GM12874 (cell line): Measurements from ENCODE around the gene SPATA12.

Source experiments
- TF ChIP-seq, protein P1 (sequence below): IDR thresholded peaks from 2 replicates; pipeline ENCODE4 v1.5.1; 2011; ENCODE audit warnings: low read depth, mild to moderate bottlenecking, control low read depth, low read length, moderate library complexity; ENCODE audit not compliant: insufficient read depth

SPATA12 gene

DNA sequence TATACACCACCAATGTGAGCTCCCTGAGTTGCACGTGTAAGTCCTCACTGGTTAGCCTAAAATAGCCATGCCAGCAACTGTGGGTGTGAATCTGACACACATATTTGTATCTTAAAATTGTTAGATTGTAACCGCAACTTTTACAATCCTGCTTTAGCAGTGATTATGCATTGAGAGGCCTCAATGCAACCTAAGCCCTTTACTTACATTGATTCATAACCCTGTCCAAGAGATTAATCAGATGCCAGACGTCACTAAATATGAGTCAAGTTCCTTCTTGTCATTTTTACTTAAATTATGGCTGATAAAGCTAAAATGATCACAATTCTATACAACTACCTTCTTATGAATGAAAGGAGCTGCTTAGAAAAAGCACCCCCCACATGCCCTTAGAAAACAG lies 57.8 kb downstream of the SPATA12 start:
- TF ChIP-seq, protein P1, sequence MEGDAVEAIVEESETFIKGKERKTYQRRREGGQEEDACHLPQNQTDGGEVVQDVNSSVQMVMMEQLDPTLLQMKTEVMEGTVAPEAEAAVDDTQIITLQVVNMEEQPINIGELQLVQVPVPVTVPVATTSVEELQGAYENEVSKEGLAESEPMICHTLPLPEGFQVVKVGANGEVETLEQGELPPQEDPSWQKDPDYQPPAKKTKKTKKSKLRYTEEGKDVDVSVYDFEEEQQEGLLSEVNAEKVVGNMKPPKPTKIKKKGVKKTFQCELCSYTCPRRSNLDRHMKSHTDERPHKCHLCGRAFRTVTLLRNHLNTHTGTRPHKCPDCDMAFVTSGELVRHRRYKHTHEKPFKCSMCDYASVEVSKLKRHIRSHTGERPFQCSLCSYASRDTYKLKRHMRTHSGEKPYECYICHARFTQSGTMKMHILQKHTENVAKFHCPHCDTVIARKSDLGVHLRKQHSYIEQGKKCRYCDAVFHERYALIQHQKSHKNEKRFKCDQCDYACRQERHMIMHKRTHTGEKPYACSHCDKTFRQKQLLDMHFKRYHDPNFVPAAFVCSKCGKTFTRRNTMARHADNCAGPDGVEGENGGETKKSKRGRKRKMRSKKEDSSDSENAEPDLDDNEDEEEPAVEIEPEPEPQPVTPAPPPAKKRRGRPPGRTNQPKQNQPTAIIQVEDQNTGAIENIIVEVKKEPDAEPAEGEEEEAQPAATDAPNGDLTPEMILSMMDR, result no peak

DNA sequence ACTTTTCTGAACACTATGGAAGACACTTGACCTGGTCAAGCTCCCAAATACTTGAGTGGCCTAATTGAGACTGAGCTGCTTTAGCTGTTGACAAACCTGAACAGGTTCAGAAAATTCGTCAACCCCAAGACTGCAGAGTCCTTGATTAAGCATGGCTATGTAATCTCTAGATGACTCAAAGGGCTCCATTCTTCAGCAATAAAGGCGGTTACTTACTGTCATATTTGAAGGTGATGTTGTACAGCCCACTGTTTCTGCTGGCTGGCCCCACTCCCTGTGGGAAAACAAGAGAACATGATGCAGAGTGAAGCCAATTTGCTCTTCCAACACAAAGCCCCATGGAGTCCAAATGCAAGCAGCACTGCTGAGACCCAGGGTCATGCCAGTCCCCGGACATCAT lies 59.6 kb downstream of the SPATA12 start:
- TF ChIP-seq, protein P1, result no peak

DNA sequence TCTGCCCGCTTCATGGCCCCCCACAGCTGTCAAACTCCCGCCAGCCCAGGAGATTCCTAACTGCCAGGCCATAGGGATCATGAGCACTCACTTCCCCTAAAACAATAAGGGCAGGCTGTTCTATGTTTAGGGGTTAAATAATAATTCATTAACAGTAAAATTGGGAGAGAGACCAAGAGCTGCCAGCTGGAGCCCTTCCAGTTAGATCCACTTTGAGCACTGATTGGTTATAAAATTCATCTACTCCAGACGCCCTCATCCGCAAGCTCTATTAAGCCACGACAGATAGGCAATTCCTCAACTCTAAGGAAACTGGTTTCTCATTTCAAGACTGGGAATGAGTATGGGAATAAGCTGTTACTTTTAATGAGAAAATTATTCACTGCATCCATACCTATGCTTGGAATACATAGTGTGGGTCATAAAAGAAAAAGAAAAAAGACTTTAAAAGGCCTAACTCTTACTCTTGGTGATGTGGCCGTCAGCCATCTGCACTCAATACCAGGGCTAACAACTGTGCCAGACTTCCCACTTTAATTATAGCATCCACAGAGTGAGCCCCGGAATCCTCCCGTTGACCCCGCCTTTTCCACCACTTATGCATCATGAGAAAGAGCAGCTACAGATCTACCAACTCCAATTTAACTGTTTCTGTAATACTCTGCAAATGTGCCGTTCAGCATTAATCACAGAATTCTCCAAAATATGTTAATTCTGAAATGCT lies 60.1 kb downstream of the SPATA12 start:
- TF ChIP-seq, protein P1, result no peak
